ENCODE data around the gene NOP14. TPM values are rescaled to one million over a fixed set of nuclear protein-coding genes. Genes with fewer than 3 reads are reported as not detected.
"Not testable (repeated sequence)": the region's sequence is repeated elsewhere in the genome, so short reads cannot be mapped to it uniquely, and the experiment has no call there.

NOP14 gene
- total RNA-seq (2014; rRNA removed; shearing (Covaris generic)): 5.8 and 9.9 TPM in 2 replicates

GRCh38 chr4:2963175-2963965 is at the start of gene NOP14, which contains the start of gene GRK4:
TSS of gene NOP14 (minus strand) at chr4:2963406. CDS start at chr4:2963319, 87 bp downstream.
TSS of gene GRK4 (plus strand) at chr4:2963571. CDS start at chr4:2964071, 500 bp downstream.
- no peaks in the 10 kb centered on the region for H3K9me3 ChIP-seq (replicated peaks)
- DNase-seq (ENCODE audit: low read depth in 1 of 2, low spot score in 2 of 2): peak; percentile 83 to 93

GRCh38 chr4:3011456-3012220 is 48.4 kb upstream of the NOP14 start:
- Histone ChIP-seq H3K9me3 (replicated peaks) (no peaks in the 10 kb centered on the region), H3K27me3 (replicated peaks) (no peaks in the 10 kb centered on the region), H3K4me1 (replicated peaks) (no peaks in the 10 kb centered on the region), H3K36me3 (no peaks in the 10 kb centered on the region), H3K27ac (no peak overlapping the region), H3K4me3 (no peak overlapping the region)
- no peak for DNase-seq (ENCODE audit: low read depth in 1 of 2, low spot score in 2 of 2)

More at GRCh38 chr4:2963175-2963965, at the start of gene NOP14, which contains the start of gene GRK4:
- Histone ChIP-seq H3K36me3 (peaks cover 4% of the 10 kb centered on the region; the same call in 1 of the 2 replicates), H3K27ac (peak within 1 kb of the TSS; percentile 60), H3K4me1 (replicated peaks) (peaks cover 3% of the 10 kb centered on the region; the same call in 1 of the 2 replicates), H3K4me3 (peak within 1 kb of the TSS; percentile 78), H3K27me3 (replicated peaks) (no peaks in the 10 kb centered on the region)

- no peak overlapping the region for H3K4me3 ChIP-seq
- no peak overlapping the region for H3K27ac ChIP-seq
- H3K9me3 ChIP-seq (replicated peaks): no peaks in the 10 kb centered on the region
- H3K4me1 ChIP-seq (replicated peaks): no peaks in the 10 kb centered on the region
- no peaks in the 10 kb centered on the region for H3K27me3 ChIP-seq (replicated peaks)
- H3K36me3 ChIP-seq: no peaks in the 10 kb centered on the region
- no peak for DNase-seq (ENCODE audit: low read depth in 1 of 2, low spot score in 2 of 2)
Measured at GRCh38 chr4:3010998-3011397, 47.8 kb upstream of the NOP14 start.

GRCh38 chr4:3010577-3010976 is 47.4 kb upstream of the NOP14 start:
- Histone ChIP-seq H3K9me3 (replicated peaks) (no peaks in the 10 kb centered on the region), H3K4me1 (replicated peaks) (no peaks in the 10 kb centered on the region), H3K36me3 (no peaks in the 10 kb centered on the region), H3K27me3 (replicated peaks) (no peaks in the 10 kb centered on the region), H3K4me3 (no peak overlapping the region), H3K27ac (no peak overlapping the region)
- DNase-seq (ENCODE audit: low read depth in 1 of 2, low spot score in 2 of 2): no peak

GRCh38 chr4:3009422-3009821 is 46.2 kb upstream of the NOP14 start:
- H3K27ac ChIP-seq: no peak overlapping the region
- no peak for DNase-seq (ENCODE audit: low read depth in 1 of 2, low spot score in 2 of 2)
- H3K36me3 ChIP-seq: no peaks in the 10 kb centered on the region
- H3K4me3 ChIP-seq: no peak overlapping the region
- H3K4me1 ChIP-seq (replicated peaks): no peaks in the 10 kb centered on the region
- H3K9me3 ChIP-seq (replicated peaks): no peaks in the 10 kb centered on the region
- H3K27me3 ChIP-seq (replicated peaks): no peaks in the 10 kb centered on the region

- no peaks in the 10 kb centered on the region for H3K27me3 ChIP-seq (replicated peaks)
- H3K36me3 ChIP-seq: no peaks in the 10 kb centered on the region
- no peak overlapping the region for H3K4me3 ChIP-seq
- no peaks in the 10 kb centered on the region for H3K4me1 ChIP-seq (replicated peaks)
- H3K9me3 ChIP-seq (replicated peaks): no peaks in the 10 kb centered on the region
- no peak overlapping the region for H3K27ac ChIP-seq
- DNase-seq (ENCODE audit: low read depth in 1 of 2, low spot score in 2 of 2): no peak
Measured at GRCh38 chr4:3007724-3008123, 44.5 kb upstream of the NOP14 start.

GRCh38 chr4:2996415-2996814 is 33.2 kb upstream of the NOP14 start:
- Histone ChIP-seq H3K36me3 (no peaks in the 10 kb centered on the region), H3K27ac (no peak overlapping the region), H3K27me3 (replicated peaks) (no peaks in the 10 kb centered on the region), H3K9me3 (replicated peaks) (no peaks in the 10 kb centered on the region), H3K4me3 (no peak overlapping the region), H3K4me1 (replicated peaks) (no peaks in the 10 kb centered on the region)
- no peak for DNase-seq (ENCODE audit: low read depth in 1 of 2, low spot score in 2 of 2)

GRCh38 chr4:2995546-2996265 is 32.5 kb upstream of the NOP14 start:
- no peaks in the 10 kb centered on the region for H3K9me3 ChIP-seq (replicated peaks)
- no peak for DNase-seq (ENCODE audit: low read depth in 1 of 2, low spot score in 2 of 2)
- no peak overlapping the region for H3K27ac ChIP-seq
- H3K36me3 ChIP-seq: no peaks in the 10 kb centered on the region
- no peaks in the 10 kb centered on the region for H3K4me1 ChIP-seq (replicated peaks)
- H3K4me3 ChIP-seq: no peak overlapping the region
- H3K27me3 ChIP-seq (replicated peaks): no peaks in the 10 kb centered on the region

GRCh38 chr4:2994917-2995316 is 31.7 kb upstream of the NOP14 start:
- no peaks in the 10 kb centered on the region for H3K36me3 ChIP-seq
- no peak overlapping the region for H3K27ac ChIP-seq
- no peaks in the 10 kb centered on the region for H3K9me3 ChIP-seq (replicated peaks)
- H3K27me3 ChIP-seq (replicated peaks): no peaks in the 10 kb centered on the region
- DNase-seq (ENCODE audit: low read depth in 1 of 2, low spot score in 2 of 2): no peak
- no peak overlapping the region for H3K4me3 ChIP-seq
- no peaks in the 10 kb centered on the region for H3K4me1 ChIP-seq (replicated peaks)

GRCh38 chr4:2991243-2991642 is 28.0 kb upstream of the NOP14 start:
- no peak overlapping the region for H3K27ac ChIP-seq
- no peaks in the 10 kb centered on the region for H3K9me3 ChIP-seq (replicated peaks)
- H3K4me1 ChIP-seq (replicated peaks): no peaks in the 10 kb centered on the region
- no peak for DNase-seq (ENCODE audit: low read depth in 1 of 2, low spot score in 2 of 2)
- no peak overlapping the region for H3K4me3 ChIP-seq
- H3K36me3 ChIP-seq: no peaks in the 10 kb centered on the region
- H3K27me3 ChIP-seq (replicated peaks): no peaks in the 10 kb centered on the region

GRCh38 chr4:2983715-2984114 is 20.5 kb upstream of the NOP14 start:
- not testable (repeated sequence) for H3K4me1 ChIP-seq (replicated peaks); H3K4me3 ChIP-seq; DNase-seq (ENCODE audit: low read depth in 1 of 2, low spot score in 2 of 2); H3K36me3 ChIP-seq; H3K9me3 ChIP-seq (replicated peaks); H3K27me3 ChIP-seq (replicated peaks); H3K27ac ChIP-seq

GRCh38 chr4:2982012-2982411 is 18.8 kb upstream of the NOP14 start:
- Histone ChIP-seq H3K9me3 (replicated peaks) (no peaks in the 10 kb centered on the region), H3K4me3 (no peak overlapping the region), H3K27me3 (replicated peaks) (no peaks in the 10 kb centered on the region), H3K4me1 (replicated peaks) (peaks cover 9% of the 10 kb centered on the region), H3K27ac (no peak overlapping the region), H3K36me3 (no peaks in the 10 kb centered on the region)
- no peak for DNase-seq (ENCODE audit: low read depth in 1 of 2, low spot score in 2 of 2)

GRCh38 chr4:2981256-2981819 is 18.1 kb upstream of the NOP14 start:
- H3K4me1 ChIP-seq (replicated peaks): peaks cover 9% of the 10 kb centered on the region
- no peak overlapping the region for H3K27ac ChIP-seq
- H3K9me3 ChIP-seq (replicated peaks): no peaks in the 10 kb centered on the region
- no peak overlapping the region for H3K4me3 ChIP-seq
- no peak for DNase-seq (ENCODE audit: low read depth in 1 of 2, low spot score in 2 of 2)
- H3K36me3 ChIP-seq: no peaks in the 10 kb centered on the region
- no peaks in the 10 kb centered on the region for H3K27me3 ChIP-seq (replicated peaks)
